ENCODE measurements around the gene MED9.

MED9 gene

DNA sequence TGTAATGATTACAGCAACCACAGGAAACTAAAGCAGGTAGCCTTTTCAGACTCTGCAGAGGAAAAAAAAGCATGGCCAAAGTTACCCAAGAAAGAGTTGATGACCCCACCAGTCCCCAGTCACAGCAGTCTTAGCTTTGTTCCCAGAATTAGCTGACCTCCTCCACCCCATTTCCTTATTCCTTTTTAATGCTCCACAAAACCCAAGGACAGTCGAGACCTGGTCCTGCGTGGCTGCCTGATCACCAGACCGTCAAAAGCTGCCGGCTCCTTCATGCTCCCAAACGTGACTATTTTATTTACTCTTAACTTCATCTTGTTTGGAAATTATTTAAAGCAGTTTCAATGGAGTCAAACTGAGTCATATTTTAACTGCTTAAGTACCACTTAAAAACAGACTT is 28.7 kb upstream of the MED9 start (continued):
- no peak for TF ChIP-seq ZNF302 (tag by site-specific recombination; IDR thresholded peaks at IDR 0.05; ENCODE audit: low read depth)

DNA sequence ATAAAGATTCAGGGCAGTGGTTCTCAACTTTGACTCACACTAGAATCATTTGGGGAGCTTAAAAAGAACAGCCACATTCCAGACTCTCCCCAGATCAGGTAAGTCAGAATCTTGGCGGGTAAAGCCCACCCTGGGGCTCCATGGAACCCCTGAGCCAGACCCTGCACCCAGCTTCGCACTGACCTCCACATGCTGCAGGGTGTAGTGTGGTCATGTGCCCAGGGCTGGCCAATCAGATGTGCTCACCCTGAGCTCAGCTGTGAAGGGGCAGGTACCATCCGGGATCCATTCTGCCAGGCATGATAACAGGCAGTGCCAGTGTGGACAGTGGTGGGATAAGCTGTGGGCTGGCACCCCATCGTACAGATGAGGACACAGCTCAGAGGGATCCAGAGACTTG is 28.1 kb upstream of the MED9 start:
- CTCF ChIA-PET, result interaction anchor here (0.5 to 1.1 kb wide), 3 partner anchors 9 to 1166 kb away, joined by 3 read pairs; no protein-coding TSS in a partner anchor
- POLR2A ChIA-PET, result interaction anchor here (1.4 kb wide), 1 partner anchor 48 kb away, joined by 6 read pairs; the partner anchor contains the start of gene RASD1
- peaks cover 12% of the 10 kb centered on the region for H3K4me1 ChIP-seq (ENCODE audit: control insufficient read depth, insufficient read depth, low read length)
- no peak overlapping the region for H3K27ac ChIP-seq (ENCODE audit: extremely low read depth, low read depth, low read length)
- no peaks in the 10 kb centered on the region for H3K36me3 ChIP-seq (ENCODE audit: control insufficient read depth in 2 of 2, insufficient read depth in 1 of 2, low read length in 2 of 2)
- H3K9me3 ChIP-seq (ENCODE audit: control insufficient read depth, insufficient read depth, low read depth, low read length), result no peaks in the 10 kb centered on the region
- H3K4me3 ChIP-seq (ENCODE audit: low read depth, low read length), result no peak overlapping the region
- TF ChIP-seq MEIS1 (CRISPR knock-in tag; IDR thresholded peaks at IDR 0.05; ENCODE audit: borderline replicate concordance) (no peak), ZBTB1 (tag by site-specific recombination; IDR thresholded peaks at IDR 0.05) (no peak), ZNF292 (tag by site-specific recombination; IDR thresholded peaks at IDR 0.05; ENCODE audit: borderline replicate concordance, low read depth) (no peak), KLF8 (tag by site-specific recombination; IDR thresholded peaks at IDR 0.05) (no peak), ZNF677 (tag by site-specific recombination; IDR thresholded peaks at IDR 0.05) (peak; percentile 85), ZNF335 (tag by site-specific recombination; conservative IDR thresholded peaks at IDR 0.05) (no peak)
- TF ChIP-seq, protein P1, sequence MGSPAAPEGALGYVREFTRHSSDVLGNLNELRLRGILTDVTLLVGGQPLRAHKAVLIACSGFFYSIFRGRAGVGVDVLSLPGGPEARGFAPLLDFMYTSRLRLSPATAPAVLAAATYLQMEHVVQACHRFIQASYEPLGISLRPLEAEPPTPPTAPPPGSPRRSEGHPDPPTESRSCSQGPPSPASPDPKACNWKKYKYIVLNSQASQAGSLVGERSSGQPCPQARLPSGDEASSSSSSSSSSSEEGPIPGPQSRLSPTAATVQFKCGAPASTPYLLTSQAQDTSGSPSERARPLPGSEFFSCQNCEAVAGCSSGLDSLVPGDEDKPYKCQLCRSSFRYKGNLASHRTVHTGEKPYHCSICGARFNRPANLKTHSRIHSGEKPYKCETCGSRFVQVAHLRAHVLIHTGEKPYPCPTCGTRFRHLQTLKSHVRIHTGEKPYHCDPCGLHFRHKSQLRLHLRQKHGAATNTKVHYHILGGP (tag by site-specific recombination; IDR thresholded peaks at IDR 0.05), result no peak

DNA sequence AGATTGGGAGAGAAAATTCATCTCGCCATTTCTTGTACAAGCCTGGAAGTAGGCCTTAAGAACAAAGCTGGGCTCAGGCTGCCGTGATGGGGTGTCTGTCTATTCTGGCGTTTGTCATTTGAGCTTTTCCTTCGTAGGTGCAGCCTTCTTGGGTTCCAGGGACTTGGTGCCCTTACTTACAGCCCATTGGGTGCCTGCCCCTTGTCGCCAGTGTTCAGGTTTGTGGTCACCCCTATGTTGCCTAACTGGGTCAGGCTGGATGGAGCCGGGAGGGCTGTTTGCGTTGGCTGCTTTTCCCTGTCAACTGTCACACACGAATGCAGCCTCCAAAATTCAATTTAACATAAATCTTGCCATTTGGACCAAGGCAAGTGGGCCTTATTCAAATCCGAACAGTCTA is 23.7 kb upstream of the MED9 start:
- ChIA-PET POLR2A (interaction anchor here (0.6 kb wide), 1 partner anchor 43 kb away, joined by 4 read pairs; no protein-coding TSS in a partner anchor), CTCF (no interaction called here)
- H3K4me3 ChIP-seq (ENCODE audit: low read depth, low read length), result no peak overlapping the region
- no peaks in the 10 kb centered on the region for H3K9me3 ChIP-seq (ENCODE audit: control insufficient read depth, insufficient read depth, low read depth, low read length)
- no peaks in the 10 kb centered on the region for H3K4me1 ChIP-seq (ENCODE audit: control insufficient read depth, insufficient read depth, low read length)
- H3K27ac ChIP-seq (ENCODE audit: extremely low read depth, low read depth, low read length), result no peak overlapping the region
- TF ChIP-seq SCRT2 (tag by site-specific recombination; IDR thresholded peaks at IDR 0.05) (no peak), ZNF530 (tag by site-specific recombination; IDR thresholded peaks at IDR 0.05; ENCODE audit: low read depth) (no peak), ZNF785 (tag by site-specific recombination; IDR thresholded peaks at IDR 0.05) (no peak), ZNF510 (tag by site-specific recombination; IDR thresholded peaks at IDR 0.05; ENCODE audit: insufficient replicate concordance) (no peak), ZNF157 (tag by site-specific recombination; IDR thresholded peaks at IDR 0.05) (no peak), ZBTB17 (tag by site-specific recombination; IDR thresholded peaks at IDR 0.05) (no peak), ZNF10 (tag by site-specific recombination; IDR thresholded peaks at IDR 0.05) (no peak), ZNF701 (tag by site-specific recombination; IDR thresholded peaks at IDR 0.05) (no peak), SP2 (tag by site-specific recombination; IDR thresholded peaks at IDR 0.05) (no peak), ZNF184 (tag by site-specific recombination; IDR thresholded peaks at IDR 0.05) (no peak)
- TF ChIP-seq, protein P1 (tag by site-specific recombination; IDR thresholded peaks at IDR 0.05), result no peak
- TF ChIP-seq, protein P2, sequence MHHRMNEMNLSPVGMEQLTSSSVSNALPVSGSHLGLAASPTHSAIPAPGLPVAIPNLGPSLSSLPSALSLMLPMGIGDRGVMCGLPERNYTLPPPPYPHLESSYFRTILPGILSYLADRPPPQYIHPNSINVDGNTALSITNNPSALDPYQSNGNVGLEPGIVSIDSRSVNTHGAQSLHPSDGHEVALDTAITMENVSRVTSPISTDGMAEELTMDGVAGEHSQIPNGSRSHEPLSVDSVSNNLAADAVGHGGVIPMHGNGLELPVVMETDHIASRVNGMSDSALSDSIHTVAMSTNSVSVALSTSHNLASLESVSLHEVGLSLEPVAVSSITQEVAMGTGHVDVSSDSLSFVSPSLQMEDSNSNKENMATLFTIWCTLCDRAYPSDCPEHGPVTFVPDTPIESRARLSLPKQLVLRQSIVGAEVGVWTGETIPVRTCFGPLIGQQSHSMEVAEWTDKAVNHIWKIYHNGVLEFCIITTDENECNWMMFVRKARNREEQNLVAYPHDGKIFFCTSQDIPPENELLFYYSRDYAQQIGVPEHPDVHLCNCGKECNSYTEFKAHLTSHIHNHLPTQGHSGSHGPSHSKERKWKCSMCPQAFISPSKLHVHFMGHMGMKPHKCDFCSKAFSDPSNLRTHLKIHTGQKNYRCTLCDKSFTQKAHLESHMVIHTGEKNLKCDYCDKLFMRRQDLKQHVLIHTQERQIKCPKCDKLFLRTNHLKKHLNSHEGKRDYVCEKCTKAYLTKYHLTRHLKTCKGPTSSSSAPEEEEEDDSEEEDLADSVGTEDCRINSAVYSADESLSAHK (tag by site-specific recombination; IDR thresholded peaks at IDR 0.05), result no peak
- TF ChIP-seq, protein P3, sequence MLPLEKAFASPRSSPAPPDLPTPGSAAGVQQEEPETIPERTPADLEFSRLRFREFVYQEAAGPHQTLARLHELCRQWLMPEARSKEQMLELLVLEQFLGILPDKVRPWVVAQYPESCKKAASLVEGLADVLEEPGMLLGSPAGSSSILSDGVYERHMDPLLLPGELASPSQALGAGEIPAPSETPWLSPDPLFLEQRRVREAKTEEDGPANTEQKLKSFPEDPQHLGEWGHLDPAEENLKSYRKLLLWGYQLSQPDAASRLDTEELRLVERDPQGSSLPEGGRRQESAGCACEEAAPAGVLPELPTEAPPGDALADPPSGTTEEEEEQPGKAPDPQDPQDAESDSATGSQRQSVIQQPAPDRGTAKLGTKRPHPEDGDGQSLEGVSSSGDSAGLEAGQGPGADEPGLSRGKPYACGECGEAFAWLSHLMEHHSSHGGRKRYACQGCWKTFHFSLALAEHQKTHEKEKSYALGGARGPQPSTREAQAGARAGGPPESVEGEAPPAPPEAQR (tag by site-specific recombination; IDR thresholded peaks at IDR 0.05), result no peak
- no peaks in the 10 kb centered on the region for H3K36me3 ChIP-seq (ENCODE audit: control insufficient read depth in 2 of 2, insufficient read depth in 1 of 2, low read length in 2 of 2)
